ENCODE data around the gene DDX47. TPM values are rescaled to one million over a fixed set of nuclear protein-coding genes. Genes with fewer than 3 reads are reported as not detected.

Gene DDX47
- total and polyA plus RNA-seq, 9 of the 15 experiments (the other 6 are each of a cell fraction or from before 2014, with no cell fraction given) = 39.4 to 186 (median 64.4) TPM

GRCh38 chr12:12786706-12787601 is 26.2 kb upstream of the DDX47 start (continued):
- 0 out of 2 replicates have a peak, but pooled peaks have one; percentile 60 for TF ChIP-seq ZNF282 (CRISPR knock-in tag; IDR thresholded peaks at IDR 0.05)
- TF ChIP-seq ATF6 (CRISPR knock-in tag; IDR thresholded peaks at IDR 0.05) = no peak
- TF ChIP-seq TAF1 (IDR thresholded peaks at IDR 0.05; ENCODE audit: control insufficient read depth, extremely low read depth, insufficient read depth, low read length, severe bottlenecking) = peak; percentile 55
- TF ChIP-seq POLR2B (IDR thresholded peaks at IDR 0.05; ENCODE audit: low read depth, partially characterized antibody) = peak; percentile 67
- TF ChIP-seq ZNF740 (CRISPR knock-in tag; IDR thresholded peaks at IDR 0.05) = no peak
- TF ChIP-seq ZNF740 (tag; IDR thresholded peaks at IDR 0.05) = no peak
- TF ChIP-seq KAT7 (CRISPR knock-in tag; IDR thresholded peaks at IDR 0.05; ENCODE audit: borderline replicate concordance) = peak; percentile 48; the same call in 1 of the 2 replicates
- 0 out of 2 replicates have a peak, but pooled peaks have one; percentile 38 for TF ChIP-seq CTBP1 (IDR thresholded peaks at IDR 0.05; ENCODE audit: borderline replicate concordance)
- TF ChIP-seq SIN3B (IDR thresholded peaks at IDR 0.05; ENCODE audit: low read depth) = 0 out of 2 replicates have a peak, but pooled peaks have one; percentile 15
- no peak for TF ChIP-seq ZNF707 (CRISPR knock-in tag; conservative IDR thresholded peaks at IDR 0.05)
- TF ChIP-seq GTF3C2 (IDR thresholded peaks at IDR 0.05; ENCODE audit: borderline replicate concordance, extremely low read depth, insufficient read length) = no peak
- no peak for TF ChIP-seq EZH2 (IDR thresholded peaks at IDR 0.05; ENCODE audit: borderline replicate concordance, low read depth, low read length)
- TF ChIP-seq FOXP1 (CRISPR knock-in tag; IDR thresholded peaks at IDR 0.05) = peak; percentile 74; the same call in 1 of the 2 replicates
- TF ChIP-seq CTCF (IDR thresholded peaks at IDR 0.05 in 2 of 3, conservative IDR thresholded peaks at IDR 0.05 in 1 of 3; ENCODE audit: insufficient read depth in 2 of 3, low read depth in 1 of 3, low read length in 3 of 3) = peak in 1 of 3 experiments; percentile 8; a peak in 1 of 6 replicates
- TF ChIP-seq SMARCE1 (IDR thresholded peaks at IDR 0.05) = no peak
